Epidermal melanocyte (primary cell): Measurements from ENCODE around the gene CSNK1E.

Experiments used
- DNase-seq: peaks from one replicate; pipeline ENCODE4 v3.0.0; 2011; ENCODE audit warnings: low spot score; ENCODE audit not compliant: insufficient read length

Gene CSNK1E

DNA sequence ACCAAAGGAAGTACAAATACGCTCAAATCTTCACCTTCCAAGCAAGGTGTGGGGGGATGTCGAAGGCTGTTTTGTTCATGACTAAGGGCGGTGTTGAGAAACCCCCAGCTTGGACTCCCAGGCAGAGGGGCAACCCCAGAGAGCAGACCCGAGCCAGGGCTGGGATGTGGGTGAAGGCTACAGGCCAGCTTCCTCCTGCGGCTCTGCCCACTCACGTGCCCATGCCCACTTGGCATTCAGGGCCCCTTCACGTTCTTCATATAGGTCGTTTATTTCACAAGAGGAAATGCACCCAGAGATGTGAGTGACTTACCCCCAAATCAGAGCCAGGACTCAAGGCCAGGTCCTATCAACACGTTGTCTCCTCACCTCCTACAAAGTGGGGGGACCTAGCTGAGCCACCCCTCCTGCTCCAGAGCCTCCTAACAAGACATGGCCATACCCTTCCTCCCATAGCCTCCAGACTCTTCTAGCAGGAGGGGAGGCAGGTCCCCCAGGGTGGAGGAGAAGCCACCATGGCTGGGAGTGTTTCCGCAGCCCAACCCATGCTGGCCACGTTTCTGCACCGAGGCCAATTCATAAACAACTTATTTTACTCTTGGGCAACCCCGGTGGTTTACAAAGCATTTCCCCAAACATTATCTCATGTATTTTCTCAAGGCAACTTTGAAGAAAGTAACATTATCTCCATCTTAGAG, 66.4 kb downstream of the CSNK1E start:
- DNase-seq: no peak

DNA sequence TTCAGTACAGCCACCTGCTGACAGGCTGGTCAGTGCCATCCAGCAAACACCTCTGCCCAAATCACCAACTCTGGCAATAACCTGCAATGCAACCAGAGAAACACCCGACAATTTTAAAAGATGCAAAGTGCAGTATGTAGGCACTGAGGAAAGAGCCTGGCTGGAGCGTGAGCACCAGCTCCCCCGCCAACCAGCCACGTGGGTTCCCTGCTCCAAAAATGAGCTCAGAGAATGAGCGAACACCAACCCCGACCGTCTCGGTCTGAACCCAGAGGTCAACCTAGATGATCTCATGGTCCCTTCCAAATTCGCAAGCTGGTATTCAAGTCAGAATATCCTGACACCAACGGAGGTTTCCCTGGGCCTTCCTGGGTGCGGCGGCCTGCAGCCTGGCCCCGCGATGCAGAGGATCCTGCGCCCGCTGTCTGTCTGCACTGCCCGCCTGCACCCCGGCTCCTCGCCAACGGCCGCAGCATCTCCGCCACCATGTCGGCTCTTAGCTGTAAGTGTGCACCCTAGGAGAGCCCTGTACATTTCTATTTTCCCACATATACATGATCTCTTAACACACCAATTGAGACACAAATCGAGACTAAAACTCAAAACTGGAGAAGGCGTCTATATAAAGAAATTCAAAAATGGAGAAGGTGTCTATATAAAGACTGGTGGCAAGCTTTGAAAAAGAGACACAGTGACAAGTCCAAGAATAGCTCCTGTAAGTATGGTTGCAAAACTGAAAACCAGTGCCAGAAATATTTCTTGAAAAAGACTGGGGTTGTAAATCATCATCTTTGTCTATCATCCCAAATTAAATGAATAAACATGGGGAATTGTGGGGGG, 67.2 kb downstream of the CSNK1E start:
- DNase-seq: no peak

DNA sequence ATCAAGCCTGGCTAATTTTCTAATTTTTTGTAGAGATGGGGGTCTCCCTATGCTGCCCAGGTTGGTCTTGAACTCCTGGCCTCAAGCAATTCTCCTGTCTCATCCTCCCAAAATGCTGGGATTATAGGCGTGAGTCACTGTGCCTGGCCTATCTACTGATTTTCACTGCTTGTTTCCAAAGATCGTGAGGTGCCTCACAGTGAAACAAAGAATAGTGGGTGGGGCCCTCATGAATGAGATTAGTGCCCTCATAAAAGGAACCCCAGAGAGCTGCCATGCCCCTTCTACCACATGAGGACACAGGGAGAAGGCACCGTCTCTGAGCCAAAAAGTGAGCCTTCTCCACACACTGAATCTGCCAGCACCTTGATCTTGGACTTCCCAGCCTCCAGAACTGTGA, 67.9 kb downstream of the CSNK1E start:
- no peak for DNase-seq

DNA sequence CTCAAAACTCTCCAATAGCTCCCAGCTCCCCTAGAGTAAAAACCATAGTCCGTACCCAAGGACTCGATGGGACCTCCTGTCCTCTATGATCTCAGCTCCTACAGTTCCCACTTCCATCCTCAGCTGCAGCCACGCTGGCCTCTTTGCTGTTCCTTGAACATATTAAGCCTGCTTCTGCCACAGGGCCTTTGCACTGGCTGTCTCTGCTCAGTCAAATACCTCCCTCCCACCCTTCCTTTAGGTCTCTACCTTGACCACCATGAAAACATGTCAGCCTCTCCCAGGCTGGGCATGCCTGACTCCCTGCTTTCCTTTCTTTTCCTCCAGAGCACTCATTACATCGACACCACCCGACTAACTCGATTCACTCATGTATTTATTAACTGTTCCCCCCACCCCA, 69.0 kb downstream of the CSNK1E start:
- DNase-seq: no peak

DNA sequence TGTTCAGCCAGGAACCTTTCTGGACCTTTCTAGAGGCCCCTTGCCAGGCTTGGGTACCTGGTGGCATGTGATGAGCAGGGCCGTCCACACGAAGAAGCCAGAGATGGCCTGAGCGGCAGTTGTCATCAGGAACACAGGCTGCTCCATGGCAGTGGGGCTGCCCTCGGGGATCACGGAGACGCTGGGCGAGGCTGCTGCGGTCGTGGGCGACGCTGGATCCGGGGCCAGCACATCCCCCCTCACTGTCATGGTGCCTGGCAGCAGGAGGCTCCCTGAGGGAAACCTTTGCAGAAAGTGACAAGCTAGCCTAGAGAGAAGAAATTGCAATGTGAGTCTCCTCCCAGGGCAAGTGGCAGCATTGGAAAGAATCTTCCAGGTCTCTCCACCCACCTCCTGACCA, 69.5 kb downstream of the CSNK1E start:
- no peak for DNase-seq

DNA sequence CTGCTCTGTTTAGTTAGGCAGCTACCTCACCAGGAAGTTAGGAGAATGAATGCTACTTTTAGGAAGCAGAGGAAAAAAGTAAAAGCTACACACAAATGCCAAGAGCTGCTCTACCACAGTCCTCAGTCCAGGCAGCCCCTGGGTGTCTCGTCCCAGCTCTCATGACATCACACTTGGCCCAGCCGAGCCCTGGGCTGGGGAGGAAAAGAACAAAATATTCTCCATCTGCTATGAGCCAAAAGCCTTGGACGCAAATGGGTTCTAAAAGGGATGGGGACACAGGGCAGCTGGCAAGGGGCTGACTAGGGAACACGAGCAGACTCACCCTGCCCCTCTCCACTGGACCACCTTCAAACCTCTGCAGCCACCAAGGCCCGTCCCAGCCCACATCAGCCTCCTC, 70.5 kb downstream of the CSNK1E start:
- DNase-seq: no peak

DNA sequence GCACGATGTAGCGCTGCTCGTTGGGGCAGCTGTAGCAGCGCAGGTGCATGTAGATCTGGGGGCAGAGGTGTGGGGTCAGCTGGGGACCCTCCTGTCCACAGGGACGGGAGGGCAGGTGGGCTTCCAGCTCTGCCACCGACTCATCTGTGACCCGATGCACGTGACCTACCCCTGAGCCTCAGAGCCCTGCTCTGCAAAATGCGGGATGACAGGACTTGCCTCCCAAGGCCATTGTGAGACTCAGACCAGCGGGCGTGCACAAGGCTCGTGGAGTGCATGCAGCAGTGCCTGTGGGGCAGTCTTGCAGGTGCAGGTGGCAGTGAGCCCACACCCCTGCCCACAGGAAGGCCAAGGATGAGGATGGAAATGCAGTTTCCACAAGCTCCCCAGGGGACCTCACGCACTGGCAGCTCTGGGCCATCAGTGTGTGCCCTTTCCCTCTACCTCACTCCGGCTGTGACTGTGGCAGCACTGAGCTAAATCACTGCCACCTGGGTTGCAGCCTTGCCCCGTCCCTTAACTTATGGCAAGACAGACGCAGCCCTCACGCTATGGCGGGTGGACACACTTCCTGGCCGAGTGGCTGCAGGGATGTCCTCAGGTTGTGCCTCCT, 71.1 kb downstream of the CSNK1E start:
- DNase-seq: no peak

DNA sequence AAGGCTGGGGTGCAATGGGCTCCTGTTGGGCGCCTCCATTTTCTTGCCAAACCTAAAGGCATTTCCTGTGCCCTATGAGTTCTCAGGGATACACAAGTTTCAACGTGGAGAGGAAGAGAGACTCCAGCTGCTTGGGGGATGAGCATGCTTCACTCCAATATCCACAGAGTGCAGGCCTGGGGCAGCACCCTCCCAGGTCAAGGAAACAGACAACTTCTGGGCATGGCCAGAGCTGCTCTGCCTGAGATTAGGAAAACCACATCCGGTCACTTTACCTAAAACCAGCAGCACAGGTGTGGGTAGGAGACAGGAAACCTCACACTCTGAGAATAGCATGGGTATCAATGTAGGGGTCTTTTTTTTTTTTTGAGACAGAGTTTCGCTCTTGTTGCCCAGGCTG, 73.1 kb downstream of the CSNK1E start:
- no peak for DNase-seq

DNA sequence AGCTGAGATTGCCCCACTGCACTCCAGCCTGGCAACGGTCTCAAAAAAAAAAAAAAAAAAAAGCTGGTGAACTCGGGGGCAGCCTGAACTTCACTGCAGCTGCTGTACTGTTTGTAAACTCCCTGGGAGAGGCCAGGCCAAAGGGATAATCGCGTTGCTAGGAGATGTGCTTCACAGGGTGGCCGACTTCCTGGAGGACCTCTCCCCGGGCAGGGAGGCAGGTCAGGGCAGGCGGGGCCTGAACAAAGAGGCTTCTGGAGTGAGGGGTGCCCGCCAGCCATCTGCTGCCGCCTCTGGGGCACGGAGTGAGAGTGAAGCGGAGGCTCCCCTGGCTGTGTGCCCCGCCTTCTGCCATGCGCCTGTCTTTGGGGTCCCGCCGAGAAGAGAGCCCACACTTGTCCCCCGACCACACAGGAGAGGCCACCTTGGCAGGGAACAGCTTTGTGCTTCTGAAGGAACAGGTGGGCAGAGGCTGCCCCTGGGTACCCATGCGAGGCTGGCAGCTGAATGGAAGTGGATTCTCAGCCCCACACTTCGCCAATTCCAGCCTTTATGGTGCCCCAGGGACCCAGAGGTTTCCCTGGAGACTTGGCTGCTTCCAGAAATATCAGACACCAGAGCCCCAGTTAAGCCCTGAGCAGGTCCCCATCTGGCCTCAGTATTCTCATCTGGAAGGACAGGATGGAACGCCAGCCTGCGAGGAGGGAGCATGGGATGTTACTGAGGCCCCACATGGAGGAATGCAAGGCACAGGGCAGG, 74.0 kb downstream of the CSNK1E start:
- no peak for DNase-seq

DNA sequence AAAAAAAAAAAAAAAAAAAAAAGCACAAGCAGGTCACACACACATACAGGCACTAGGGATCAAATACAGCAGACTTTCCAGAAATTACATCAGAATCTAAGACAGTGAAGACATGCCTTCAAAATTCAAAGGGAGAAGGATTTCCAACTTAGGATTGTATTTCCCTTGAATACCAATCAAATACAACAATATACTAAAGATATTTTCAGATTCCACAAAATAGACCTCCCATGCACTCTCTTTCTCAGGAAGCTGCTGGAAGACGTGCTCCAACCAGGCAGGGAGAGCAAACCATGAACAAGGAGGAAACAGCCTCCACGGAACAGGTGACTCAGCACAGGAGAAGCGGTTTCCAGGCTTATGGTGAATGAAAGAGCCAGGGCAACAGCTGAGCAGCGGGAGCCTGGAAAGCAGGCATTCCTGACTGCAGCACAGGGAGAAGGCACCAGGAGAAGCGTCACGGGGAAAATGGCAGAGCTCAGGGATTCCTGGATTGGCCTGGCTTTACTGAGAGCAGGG, 76.4 kb downstream of the CSNK1E start:
- no peak for DNase-seq
